ENCODE data around the gene TBL1X.

GRCh38 chrX:9526965-9527364 is 62.1 kb downstream of the TBL1X start:
- TF ChIP-seq POLR2AphosphoS5 (IDR thresholded peaks at IDR 0.05; ENCODE audit: insufficient read depth, low read depth, low read length): no peak
- TF ChIP-seq, protein P1, sequence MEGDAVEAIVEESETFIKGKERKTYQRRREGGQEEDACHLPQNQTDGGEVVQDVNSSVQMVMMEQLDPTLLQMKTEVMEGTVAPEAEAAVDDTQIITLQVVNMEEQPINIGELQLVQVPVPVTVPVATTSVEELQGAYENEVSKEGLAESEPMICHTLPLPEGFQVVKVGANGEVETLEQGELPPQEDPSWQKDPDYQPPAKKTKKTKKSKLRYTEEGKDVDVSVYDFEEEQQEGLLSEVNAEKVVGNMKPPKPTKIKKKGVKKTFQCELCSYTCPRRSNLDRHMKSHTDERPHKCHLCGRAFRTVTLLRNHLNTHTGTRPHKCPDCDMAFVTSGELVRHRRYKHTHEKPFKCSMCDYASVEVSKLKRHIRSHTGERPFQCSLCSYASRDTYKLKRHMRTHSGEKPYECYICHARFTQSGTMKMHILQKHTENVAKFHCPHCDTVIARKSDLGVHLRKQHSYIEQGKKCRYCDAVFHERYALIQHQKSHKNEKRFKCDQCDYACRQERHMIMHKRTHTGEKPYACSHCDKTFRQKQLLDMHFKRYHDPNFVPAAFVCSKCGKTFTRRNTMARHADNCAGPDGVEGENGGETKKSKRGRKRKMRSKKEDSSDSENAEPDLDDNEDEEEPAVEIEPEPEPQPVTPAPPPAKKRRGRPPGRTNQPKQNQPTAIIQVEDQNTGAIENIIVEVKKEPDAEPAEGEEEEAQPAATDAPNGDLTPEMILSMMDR (IDR thresholded peaks at IDR 0.05; ENCODE audit: extremely low read depth in 1 of 2, insufficient read depth in 1 of 2, low read depth in 1 of 2, low read length in 2 of 2): no peak
- no peak for TF ChIP-seq JUN (IDR thresholded peaks at IDR 0.05; ENCODE audit: borderline replicate concordance, insufficient read depth, insufficient read length, low read depth)
- no peak for TF ChIP-seq POLR2A (IDR thresholded peaks at IDR 0.05; ENCODE audit: low read depth, low read length)
- TF ChIP-seq, protein P2, sequence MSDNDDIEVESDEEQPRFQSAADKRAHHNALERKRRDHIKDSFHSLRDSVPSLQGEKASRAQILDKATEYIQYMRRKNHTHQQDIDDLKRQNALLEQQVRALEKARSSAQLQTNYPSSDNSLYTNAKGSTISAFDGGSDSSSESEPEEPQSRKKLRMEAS (IDR thresholded peaks at IDR 0.05; ENCODE audit: insufficient read depth, insufficient read length): no peak

Measured in endothelial cell of umbilical vein (primary cell).